ENCODE measurements around the gene TPRN. TPM values are rescaled to one million over a fixed set of nuclear protein-coding genes. Genes with fewer than 3 reads are reported as not detected.

Gene TPRN
- total RNA-seq, 4 donors from 2014 or later = 13.0 to 34.2 (median 15.8) TPM

DNA sequence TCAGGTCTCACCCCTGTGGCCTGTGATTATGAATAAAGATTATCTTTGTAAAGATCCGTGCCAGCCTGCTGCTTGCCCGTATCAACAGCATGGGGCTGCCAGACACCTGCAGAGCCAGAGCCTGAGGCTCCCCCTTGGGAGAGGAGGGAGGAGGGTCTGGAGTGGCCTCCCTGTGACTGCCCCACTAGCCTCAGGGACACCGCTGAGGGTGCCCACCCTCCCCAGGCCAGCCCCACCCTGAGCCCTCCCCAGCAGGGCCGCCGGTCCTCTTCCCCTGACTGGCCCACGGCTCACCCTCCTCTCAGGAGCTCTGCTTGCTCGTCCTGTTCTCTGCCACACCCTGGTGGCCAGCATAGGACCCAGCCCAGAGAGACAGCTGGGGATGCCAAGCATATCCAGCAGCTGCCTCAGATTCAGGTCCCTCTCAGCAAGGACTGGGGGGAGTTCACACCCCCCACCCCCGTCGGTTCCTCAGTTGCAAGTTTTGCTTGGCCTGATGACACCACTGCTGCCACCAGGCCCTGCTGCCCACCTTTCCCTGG is 10.2 kb downstream of the TPRN start:
- intact Hi-C loops (cut with DNase I) = no loop called here
- DNase-seq = no peak
- H3K27me3 ChIP-seq = no peaks in the 10 kb centered on the region
- no peaks in the 10 kb centered on the region for H3K9me3 ChIP-seq
- TF ChIP-seq CTCF (IDR thresholded peaks at IDR 0.05) = peak in 1 of 6 experiments; percentile 32
- no peak for TF ChIP-seq POLR2A (IDR thresholded peaks at IDR 0.05)
- H3K4me3 ChIP-seq = peak overlapping the region in 3 of 4 donors; percentile 78 to 100 (median 90)
- H3K4me1 ChIP-seq = peaks cover 56 to 82% (median 58%) of the 10 kb centered on the region in 3 donors
- WGBS, 2 donors = 44 to 64% methylated on average over 2 to 3 of the region's 9 CpGs
- H3K36me3 ChIP-seq = peaks cover 18 to 62% (median 20%) of the 10 kb centered on the region in 3 donors
- peak overlapping the region; percentile 85 to 99 (median 98) for H3K27ac ChIP-seq

- H3K27me3 ChIP-seq = no peaks in the 10 kb centered on the region
- H3K27ac ChIP-seq = peak overlapping the region; percentile 85 to 99 (median 98)
- DNase-seq = no peak
- TF ChIP-seq CTCF (IDR thresholded peaks at IDR 0.05) = no peak
- no peak for TF ChIP-seq POLR2A (IDR thresholded peaks at IDR 0.05)
- intact Hi-C loops (cut with DNase I) = loop anchor here (10.0 kb wide), 1 partner anchor 45 kb away; the partner anchor contains the start of gene SLC34A3
- no peaks in the 10 kb centered on the region for H3K9me3 ChIP-seq
- 3 to 14% methylated on average over 3 to 7 of the region's 23 CpGs for WGBS, 2 donors
- H3K4me1 ChIP-seq = peaks cover 49 to 82% (median 50%) of the 10 kb centered on the region in 3 donors
- H3K4me3 ChIP-seq = peak overlapping the region; percentile 78 to 100 (median 88)
- H3K36me3 ChIP-seq = peaks cover 22 to 70% (median 27%) of the 10 kb centered on the region in 3 donors
Observed at GRCh38 chr9:137189297-137190295, 10.9 kb downstream of the TPRN start.

GRCh38 chr9:137188490-137189296 is 11.8 kb downstream of the TPRN start, which contains the start of the genes ANAPC2 and SSNA1:
ANAPC2 (minus strand) TSS chr9:137188560; CDS start chr9:137188532, 28 bp downstream.
SSNA1 (plus strand) TSS chr9:137188676; CDS start chr9:137188727, 51 bp downstream.
- H3K4me1 ChIP-seq = peaks cover 41 to 74% (median 43%) of the 10 kb centered on the region in 3 donors
- no peaks in the 10 kb centered on the region for H3K9me3 ChIP-seq
- H3K27me3 ChIP-seq = no peaks in the 10 kb centered on the region
- intact Hi-C loops (cut with DNase I) = loop anchor here (10.0 kb wide), 1 partner anchor 46 kb away; the partner anchor contains the start of gene SLC34A3
- H3K4me3 ChIP-seq = peak within 1 kb of the TSS; percentile 78 to 100 (median 88)
- H3K27ac ChIP-seq = peak within 1 kb of the TSS; percentile 85 to 99 (median 98)
- TF ChIP-seq CTCF (IDR thresholded peaks at IDR 0.05) = peak in 4 of 6 experiments; percentile 16 to 73 (median 36)
- TF ChIP-seq POLR2A (IDR thresholded peaks at IDR 0.05) = peak in 3 of 4 donors; percentile 89 to 93 (median 92)
- WGBS, 2 donors = 0% methylated on average over 25 of the region's 98 CpGs; no CpG with 5 or more reads in 1 of the 2 donors
- DNase-seq = peak; percentile 62
- peaks cover 25 to 79% (median 32%) of the 10 kb centered on the region in 3 donors for H3K36me3 ChIP-seq

- 0 to 1% methylated on average over 12 to 13 of the region's 31 CpGs for WGBS, 2 donors
- intact Hi-C loops (cut with DNase I) = loop anchor here (10.0 kb wide), 1 partner anchor 47 kb away; the partner anchor contains the start of gene SLC34A3
- H3K27me3 ChIP-seq = no peaks in the 10 kb centered on the region
- H3K36me3 ChIP-seq = peaks cover 31 to 79% (median 38%) of the 10 kb centered on the region in 3 donors
- no peak for DNase-seq
- no peak for TF ChIP-seq CTCF (IDR thresholded peaks at IDR 0.05)
- no peak for TF ChIP-seq POLR2A (IDR thresholded peaks at IDR 0.05)
- H3K9me3 ChIP-seq = no peaks in the 10 kb centered on the region
- peaks cover 41 to 69% (median 43%) of the 10 kb centered on the region in 3 donors for H3K4me1 ChIP-seq
- peak overlapping the region; percentile 78 to 100 (median 88) for H3K4me3 ChIP-seq
- H3K27ac ChIP-seq = peak overlapping the region; percentile 85 to 99 (median 98)
Observed at GRCh38 chr9:137188086-137188489, 12.5 kb downstream of the TPRN start.

All from esophagus squamous epithelium (tissue), 5 donors.